Calu3 (cell line): Measurements from ENCODE around the gene GLMN. TPM values are rescaled to one million over a fixed set of nuclear protein-coding genes. Genes with fewer than 3 reads are reported as not detected.

Experiments used
- BruUV-seq: library from RNA; stranded (reverse); fragments of 400-500 nt; replicated peaks from 2 replicates; lab custom pipeline; 2021; lab: Mats Ljungman, UMichigan
- CTCF ChIA-PET: fragments of 300-600 bp; sonication (Branson Sonifier 250); formaldehyde crosslinking; loops from one replicate; lab custom pipeline; 2022; ENCODE audit warnings: antibody characterized with exemption; lab: Charles Lee
- DNase-seq: peaks from one replicate; pipeline ENCODE4 v3.0.0; 2022
- H3K27ac Mint-ChIP-seq: one replicate; pipeline ENCODE4 v1.8.0; 2022; ENCODE audit warnings: mixed read lengths; ENCODE audit not compliant: unreplicated experiment
- H3K27me3 Mint-ChIP-seq: one replicate; pipeline ENCODE4 v1.8.0; 2022; ENCODE audit warnings: mixed read lengths; ENCODE audit not compliant: unreplicated experiment
- H3K36me3 Mint-ChIP-seq: one replicate; pipeline ENCODE4 v1.8.0; 2022; ENCODE audit warnings: mild to moderate bottlenecking, moderate library complexity, mixed read lengths; ENCODE audit not compliant: insufficient read depth, unreplicated experiment
- H3K4me1 Mint-ChIP-seq: one replicate; pipeline ENCODE4 v1.8.0; 2022; ENCODE audit warnings: mild to moderate bottlenecking, low read depth, mixed read lengths; ENCODE audit not compliant: unreplicated experiment
- H3K4me3 Mint-ChIP-seq: one replicate; pipeline ENCODE4 v1.8.0; 2022; ENCODE audit warnings: mild to moderate bottlenecking, low read depth, moderate library complexity, mixed read lengths; ENCODE audit not compliant: unreplicated experiment
- H3K9me3 Mint-ChIP-seq: one replicate; pipeline ENCODE4 v1.8.0; 2022; ENCODE audit warnings: low read depth, mixed read lengths; ENCODE audit not compliant: unreplicated experiment
- CTCF ChIP-seq: fragments of 200-600 bp; IDR thresholded peaks from one replicate; pipeline ENCODE4 v1.8.0; 2022; ENCODE audit warnings: antibody characterized with exemption; ENCODE audit not compliant: unreplicated experiment
- intact Hi-C: fragments of 100-400 bp; cut with micrococcal nuclease; formaldehyde crosslinking; loops from one replicate; pipeline ENCODE4 v1.10.0; 2022; ENCODE audit not compliant: unreplicated experiment
- total RNA-seq: library from RNA; stranded (reverse); gene quantifications from 2 replicates; pipeline ENCODE4 v1.2.3, GENCODE V29; 2022

GLMN gene
- total RNA-seq, 1 experiment from 2014 or later, result 13.3 TPM

GRCh38 chr1:92219028-92219427, 79.8 kb downstream of the GLMN start:
- no peak for TF ChIP-seq CTCF
- peaks cover 3% of the 10 kb centered on the region for H3K9me3 Mint-ChIP-seq
- no peaks in the 10 kb centered on the region for H3K4me1 Mint-ChIP-seq
- no peaks in the 10 kb centered on the region for H3K36me3 Mint-ChIP-seq
- no peak for DNase-seq
- no peak overlapping the region for H3K27ac Mint-ChIP-seq
- no TSS peak for BruUV-seq
- intact Hi-C loops, result no loop called here
- no peaks in the 10 kb centered on the region for H3K27me3 Mint-ChIP-seq
- CTCF ChIA-PET, result interaction anchor here (0.9 kb wide), 1 partner anchor 407 kb away, joined by 3 read pairs; no protein-coding TSS in a partner anchor
- no peak overlapping the region for H3K4me3 Mint-ChIP-seq

DNA sequence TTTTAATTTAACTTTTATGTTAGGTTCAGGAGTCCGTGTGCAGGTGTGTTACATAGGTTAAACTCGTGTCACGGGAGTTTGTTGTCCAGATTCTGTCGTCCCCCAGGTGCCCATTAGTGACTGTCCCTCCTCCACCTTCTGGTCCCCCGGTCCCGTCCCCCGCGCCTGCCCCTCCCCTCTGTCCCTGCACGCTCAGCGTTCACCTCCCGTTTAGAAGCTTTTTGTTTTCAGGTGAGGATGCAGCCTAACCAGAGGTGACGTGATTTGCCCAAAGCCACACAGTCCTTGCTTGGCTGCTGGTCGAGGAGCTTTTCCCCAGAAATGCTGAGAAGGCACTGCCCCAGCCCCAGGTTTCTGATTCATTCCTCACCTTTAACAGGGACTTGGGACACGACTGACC, 80.2 kb downstream of the GLMN start:
- Mint-ChIP-seq H3K9me3 (peaks cover 3% of the 10 kb centered on the region), H3K36me3 (no peaks in the 10 kb centered on the region), H3K4me3 (no peak overlapping the region), H3K27me3 (no peaks in the 10 kb centered on the region), H3K4me1 (no peaks in the 10 kb centered on the region), H3K27ac (no peak overlapping the region)
- intact Hi-C loops, result no loop called here
- CTCF ChIA-PET, result interaction anchor here (0.9 kb wide), 1 partner anchor 408 kb away, joined by 3 read pairs; no protein-coding TSS in a partner anchor
- BruUV-seq, result no TSS peak
- DNase-seq, result no peak
- no peak for TF ChIP-seq CTCF

- BruUV-seq, result no TSS peak
- DNase-seq, result no peak
- Mint-ChIP-seq H3K27me3 (no peaks in the 10 kb centered on the region), H3K4me3 (no peak within 1 kb of the TSS), H3K36me3 (no peaks in the 10 kb centered on the region), H3K9me3 (peaks cover 3% of the 10 kb centered on the region), H3K4me1 (no peaks in the 10 kb centered on the region), H3K27ac (no peak within 1 kb of the TSS)
- intact Hi-C loops, result no loop called here
- TF ChIP-seq CTCF, result no peak
- CTCF ChIA-PET, result no interaction called here
Measured at GRCh38 chr1:92217721-92218120, 81.1 kb downstream of the GLMN start, which contains the start of gene C1orf146. Gene C1orf146, plus strand, starts transcription at chr1:92217915. Its CDS starts 13,506 bp downstream, at chr1:92231421.

- Mint-ChIP-seq H3K27ac (no peak overlapping the region), H3K9me3 (peaks cover 3% of the 10 kb centered on the region), H3K27me3 (no peaks in the 10 kb centered on the region), H3K36me3 (no peaks in the 10 kb centered on the region), H3K4me3 (no peak overlapping the region), H3K4me1 (no peaks in the 10 kb centered on the region)
- no peak for TF ChIP-seq CTCF
- intact Hi-C loops, result no loop called here
- BruUV-seq, result no TSS peak
- DNase-seq, result no peak
- CTCF ChIA-PET, result interaction anchor here (0.6 kb wide), 1 partner anchor 621 kb away, joined by 3 read pairs; the partner anchor contains the start of gene RPL5
Measured at GRCh38 chr1:92211166-92211565, 87.6 kb downstream of the GLMN start.
